ENCODE measurements around the gene MLF2.

The MLF2 gene, protein sequence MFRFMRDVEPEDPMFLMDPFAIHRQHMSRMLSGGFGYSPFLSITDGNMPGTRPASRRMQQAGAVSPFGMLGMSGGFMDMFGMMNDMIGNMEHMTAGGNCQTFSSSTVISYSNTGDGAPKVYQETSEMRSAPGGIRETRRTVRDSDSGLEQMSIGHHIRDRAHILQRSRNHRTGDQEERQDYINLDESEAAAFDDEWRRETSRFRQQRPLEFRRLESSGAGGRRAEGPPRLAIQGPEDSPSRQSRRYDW

GRCh38 chr12:6752921-6753771, at the start of gene MLF2:
Gene MLF2, minus strand, starts transcription at chr12:6753141. Its CDS starts 807 bp downstream, at chr12:6752334.
- Histone ChIP-seq H4K20me1 (ENCODE audit: insufficient read depth) (no peaks in the 10 kb centered on the region), H3K27me3 (ENCODE audit: insufficient read depth, low read depth) (no peaks in the 10 kb centered on the region), H3K36me3 (ENCODE audit: insufficient read depth) (no peaks in the 10 kb centered on the region), H3K9ac (peak within 1 kb of the TSS; percentile 73), H2AFZ (ENCODE audit: low read depth) (peak within 1 kb of the TSS; percentile 65), H3K27ac (peak within 1 kb of the TSS; percentile 74), H3K4me2 (peak within 1 kb of the TSS; percentile 76), H3K4me1 (ENCODE audit: low read depth, poor library complexity, severe bottlenecking) (peaks cover 12% of the 10 kb centered on the region), H3K4me3 (IDR thresholded peaks at IDR 0.05; ENCODE audit: insufficient read depth, low read depth, low read length) (no peak within 1 kb of the TSS), H3K79me2 (ENCODE audit: insufficient read depth, low read depth) (peaks cover 8% of the 10 kb centered on the region; the same call in 1 of the 2 replicates)
- TF ChIP-seq, protein P1, sequence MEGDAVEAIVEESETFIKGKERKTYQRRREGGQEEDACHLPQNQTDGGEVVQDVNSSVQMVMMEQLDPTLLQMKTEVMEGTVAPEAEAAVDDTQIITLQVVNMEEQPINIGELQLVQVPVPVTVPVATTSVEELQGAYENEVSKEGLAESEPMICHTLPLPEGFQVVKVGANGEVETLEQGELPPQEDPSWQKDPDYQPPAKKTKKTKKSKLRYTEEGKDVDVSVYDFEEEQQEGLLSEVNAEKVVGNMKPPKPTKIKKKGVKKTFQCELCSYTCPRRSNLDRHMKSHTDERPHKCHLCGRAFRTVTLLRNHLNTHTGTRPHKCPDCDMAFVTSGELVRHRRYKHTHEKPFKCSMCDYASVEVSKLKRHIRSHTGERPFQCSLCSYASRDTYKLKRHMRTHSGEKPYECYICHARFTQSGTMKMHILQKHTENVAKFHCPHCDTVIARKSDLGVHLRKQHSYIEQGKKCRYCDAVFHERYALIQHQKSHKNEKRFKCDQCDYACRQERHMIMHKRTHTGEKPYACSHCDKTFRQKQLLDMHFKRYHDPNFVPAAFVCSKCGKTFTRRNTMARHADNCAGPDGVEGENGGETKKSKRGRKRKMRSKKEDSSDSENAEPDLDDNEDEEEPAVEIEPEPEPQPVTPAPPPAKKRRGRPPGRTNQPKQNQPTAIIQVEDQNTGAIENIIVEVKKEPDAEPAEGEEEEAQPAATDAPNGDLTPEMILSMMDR (conservative IDR thresholded peaks at IDR 0.05; ENCODE audit: low read depth, low read length): no peak

- no peak overlapping the region for H3K9ac ChIP-seq
- TF ChIP-seq, protein P1 (conservative IDR thresholded peaks at IDR 0.05; ENCODE audit: low read depth, low read length): no peak
- no peaks in the 10 kb centered on the region for H3K4me1 ChIP-seq (ENCODE audit: low read depth, poor library complexity, severe bottlenecking)
- H3K27ac ChIP-seq: no peak overlapping the region
- no peak overlapping the region for H2AFZ ChIP-seq (ENCODE audit: low read depth)
- no peaks in the 10 kb centered on the region for H3K79me2 ChIP-seq (ENCODE audit: insufficient read depth, low read depth)
- no peak overlapping the region for H3K4me3 ChIP-seq (IDR thresholded peaks at IDR 0.05; ENCODE audit: insufficient read depth, low read depth, low read length)
- no peaks in the 10 kb centered on the region for H3K36me3 ChIP-seq (ENCODE audit: insufficient read depth)
- H3K27me3 ChIP-seq (ENCODE audit: insufficient read depth, low read depth): no peaks in the 10 kb centered on the region
- no peaks in the 10 kb centered on the region for H4K20me1 ChIP-seq (ENCODE audit: insufficient read depth)
- H3K4me2 ChIP-seq: no peak overlapping the region
Observed at GRCh38 chr12:6799147-6799546, 46.2 kb upstream of the MLF2 start.

GRCh38 chr12:6796576-6796975, 43.6 kb upstream of the MLF2 start:
- Histone ChIP-seq H3K36me3 (ENCODE audit: insufficient read depth) (no peaks in the 10 kb centered on the region), H3K4me1 (ENCODE audit: low read depth, poor library complexity, severe bottlenecking) (no peaks in the 10 kb centered on the region), H3K4me2 (no peak overlapping the region), H2AFZ (ENCODE audit: low read depth) (no peak overlapping the region), H3K79me2 (ENCODE audit: insufficient read depth, low read depth) (no peaks in the 10 kb centered on the region), H3K4me3 (IDR thresholded peaks at IDR 0.05; ENCODE audit: insufficient read depth, low read depth, low read length) (no peak overlapping the region), H3K27me3 (ENCODE audit: insufficient read depth, low read depth) (no peaks in the 10 kb centered on the region), H4K20me1 (ENCODE audit: insufficient read depth) (no peaks in the 10 kb centered on the region), H3K9ac (no peak overlapping the region), H3K27ac (no peak overlapping the region)
- TF ChIP-seq, protein P1 (conservative IDR thresholded peaks at IDR 0.05; ENCODE audit: low read depth, low read length): no peak

DNA sequence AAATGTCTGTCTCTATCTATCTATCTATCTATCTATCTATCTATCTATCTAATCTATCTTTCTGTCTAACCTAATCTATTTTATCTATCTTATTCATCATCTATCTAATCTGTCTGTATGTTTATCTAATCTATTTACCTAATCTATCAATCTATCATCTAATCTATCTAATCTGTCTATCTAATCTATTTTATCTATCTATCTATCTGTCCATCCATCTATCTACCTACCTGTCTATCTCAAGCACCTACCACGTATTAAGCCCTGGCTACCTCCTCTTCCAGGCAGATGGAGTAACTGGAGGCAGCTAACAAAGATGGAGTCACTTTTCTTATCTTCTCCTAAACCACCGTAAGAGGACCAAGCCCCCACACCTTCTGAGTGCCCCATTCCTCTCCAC, 42.1 kb upstream of the MLF2 start:
- Histone ChIP-seq H3K4me1 (ENCODE audit: low read depth, poor library complexity, severe bottlenecking) (no peaks in the 10 kb centered on the region), H3K36me3 (ENCODE audit: insufficient read depth) (no peaks in the 10 kb centered on the region), H3K4me3 (IDR thresholded peaks at IDR 0.05; ENCODE audit: insufficient read depth, low read depth, low read length) (no peak overlapping the region), H2AFZ (ENCODE audit: low read depth) (no peak overlapping the region), H3K4me2 (no peak overlapping the region), H4K20me1 (ENCODE audit: insufficient read depth) (no peaks in the 10 kb centered on the region), H3K27ac (no peak overlapping the region), H3K9ac (no peak overlapping the region), H3K79me2 (ENCODE audit: insufficient read depth, low read depth) (no peaks in the 10 kb centered on the region), H3K27me3 (ENCODE audit: insufficient read depth, low read depth) (no peaks in the 10 kb centered on the region)
- TF ChIP-seq, protein P1 (conservative IDR thresholded peaks at IDR 0.05; ENCODE audit: low read depth, low read length): no peak

Measured in KMS-11 (cell line).